Epidermal melanocyte (primary cell): Measurements from ENCODE around the gene COL25A1.
"Not testable (repeated sequence)": the region's sequence is repeated elsewhere in the genome, so short reads cannot be mapped to it uniquely, and the experiment has no call there.

ENCODE experiments used
- DNase-seq: peaks from one replicate; pipeline ENCODE4 v3.0.0; 2011; ENCODE audit warnings: low spot score; ENCODE audit not compliant: insufficient read length

The COL25A1 gene

DNA sequence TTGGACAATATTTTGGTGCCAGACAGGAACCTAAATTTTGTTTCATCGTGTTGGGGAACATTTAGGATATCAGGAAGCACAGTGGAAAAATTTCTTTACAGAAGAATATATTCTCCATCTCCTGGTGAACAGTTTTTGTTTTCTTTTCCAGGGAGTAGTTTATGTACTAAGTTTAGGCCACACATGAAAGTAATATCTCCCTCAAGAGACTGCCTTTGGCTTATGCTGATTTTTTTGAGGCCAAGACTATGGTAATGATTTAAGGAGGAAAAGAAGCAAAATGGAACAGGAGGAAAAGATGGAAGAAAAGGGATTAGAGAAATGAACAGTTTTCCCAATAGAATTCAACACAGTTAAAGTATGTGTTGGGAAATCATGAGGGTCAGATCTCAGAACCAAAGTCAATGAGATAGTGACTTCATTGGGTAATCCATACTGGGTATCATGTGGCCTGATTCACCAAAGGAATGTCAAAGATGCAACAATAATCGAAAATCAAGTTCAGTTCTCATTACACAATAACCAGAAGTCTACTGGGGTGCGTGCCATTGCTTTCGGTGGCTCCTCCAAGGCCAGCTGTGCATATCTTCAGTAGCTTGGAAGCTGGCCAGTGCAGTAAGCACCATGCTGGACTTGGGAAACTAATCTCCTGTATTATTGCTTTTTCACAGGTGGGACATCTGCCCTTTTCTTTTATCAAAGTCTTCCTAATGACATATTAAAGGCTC is 234.8 kb downstream of the COL25A1 start:
- DNase-seq: no peak

DNA sequence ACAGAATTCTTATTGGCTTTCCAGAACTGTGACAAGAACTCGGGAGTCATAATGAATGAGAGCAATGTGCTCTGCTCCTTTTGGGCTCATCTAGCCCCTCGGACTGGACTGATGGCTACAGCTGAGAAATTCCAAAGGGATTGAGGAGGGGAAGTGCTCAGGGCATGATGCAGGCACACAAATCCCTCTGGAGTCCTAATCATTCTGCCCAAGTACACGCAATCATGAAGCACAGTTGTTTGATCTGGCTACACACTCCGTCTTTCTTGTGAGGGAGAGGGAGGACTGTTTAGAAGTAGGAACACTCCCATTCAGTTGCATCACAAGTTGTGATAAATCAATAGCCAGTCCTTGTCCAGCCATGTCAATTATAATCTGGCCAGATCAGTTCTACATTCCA is 237.5 kb downstream of the COL25A1 start:
- DNase-seq: no peak

DNA sequence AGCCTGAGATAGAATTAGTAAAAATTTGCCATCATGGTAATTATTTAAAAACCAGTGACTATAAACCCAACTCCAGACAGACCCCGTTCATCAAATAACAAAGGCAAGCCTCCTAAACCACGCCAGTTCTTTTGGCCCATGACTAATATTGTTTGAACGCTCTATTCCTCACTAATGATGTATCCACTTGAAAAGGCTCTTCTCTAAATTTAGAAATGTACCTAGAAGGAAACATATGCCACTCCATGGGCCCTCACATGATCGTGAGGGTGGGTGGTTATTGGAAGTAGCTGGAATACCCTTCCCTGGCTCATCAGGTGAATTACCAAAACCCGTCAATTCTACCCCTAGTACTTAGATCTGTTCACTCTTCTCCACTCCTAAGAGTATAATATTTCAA is 249.2 kb downstream of the COL25A1 start:
- no peak for DNase-seq

DNA sequence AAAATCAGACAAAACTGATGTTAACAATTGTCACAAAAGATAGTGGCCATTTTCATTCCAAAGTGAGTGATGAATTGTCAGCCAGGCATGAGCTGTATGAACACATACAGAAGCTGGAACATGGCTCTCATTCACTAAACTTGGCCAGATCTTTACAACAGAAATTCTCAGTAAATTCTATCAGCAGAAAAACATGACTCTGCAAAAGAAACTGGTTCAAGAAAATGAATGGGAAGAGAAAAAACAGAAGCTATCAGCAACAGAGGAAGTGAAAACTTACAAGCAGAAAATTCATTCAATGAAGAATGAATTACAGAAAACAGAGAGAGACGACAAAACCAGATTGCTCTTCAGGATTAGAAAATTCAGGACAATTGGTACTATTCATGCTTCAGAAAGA is 249.6 kb downstream of the COL25A1 start:
- no peak for DNase-seq

DNA sequence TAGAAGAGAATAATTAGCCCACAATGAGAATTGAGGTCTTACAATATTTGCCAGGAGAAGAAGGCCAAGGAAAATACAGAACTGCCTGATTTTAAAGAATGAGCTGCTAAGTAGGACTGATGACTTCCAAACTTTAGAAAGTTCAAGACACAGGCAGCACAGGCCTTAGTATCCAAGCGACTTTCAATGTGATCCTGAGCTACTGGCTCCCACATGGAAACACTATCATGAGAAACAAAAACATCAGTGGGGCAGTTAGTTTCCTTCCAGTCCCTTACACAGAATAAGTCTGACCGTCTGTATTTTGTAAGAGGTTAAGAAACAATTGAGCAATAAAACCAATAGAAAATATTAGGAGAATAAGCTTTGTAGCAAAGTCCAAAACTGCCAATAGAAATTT is 251.4 kb downstream of the COL25A1 start:
- DNase-seq: no peak

DNA sequence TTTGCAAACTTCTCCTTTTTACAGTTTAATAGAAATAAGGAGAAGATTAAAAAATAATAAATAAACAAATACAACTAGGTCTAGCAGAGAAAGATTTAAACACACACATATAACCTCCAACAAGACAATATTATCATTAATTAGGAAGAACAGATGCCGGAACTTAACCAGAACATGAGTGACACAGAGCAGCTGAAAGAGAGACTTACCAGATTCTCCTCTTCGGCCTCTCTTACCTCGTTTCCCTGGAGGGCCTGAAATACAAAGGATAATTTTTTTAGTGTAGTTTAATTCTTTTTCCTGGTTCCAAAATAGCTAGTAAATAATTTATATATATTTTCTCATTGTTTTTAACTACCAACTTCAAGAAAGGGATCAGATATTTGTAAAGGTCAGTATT is 252.5 kb downstream of the COL25A1 start:
- no peak for DNase-seq

DNA sequence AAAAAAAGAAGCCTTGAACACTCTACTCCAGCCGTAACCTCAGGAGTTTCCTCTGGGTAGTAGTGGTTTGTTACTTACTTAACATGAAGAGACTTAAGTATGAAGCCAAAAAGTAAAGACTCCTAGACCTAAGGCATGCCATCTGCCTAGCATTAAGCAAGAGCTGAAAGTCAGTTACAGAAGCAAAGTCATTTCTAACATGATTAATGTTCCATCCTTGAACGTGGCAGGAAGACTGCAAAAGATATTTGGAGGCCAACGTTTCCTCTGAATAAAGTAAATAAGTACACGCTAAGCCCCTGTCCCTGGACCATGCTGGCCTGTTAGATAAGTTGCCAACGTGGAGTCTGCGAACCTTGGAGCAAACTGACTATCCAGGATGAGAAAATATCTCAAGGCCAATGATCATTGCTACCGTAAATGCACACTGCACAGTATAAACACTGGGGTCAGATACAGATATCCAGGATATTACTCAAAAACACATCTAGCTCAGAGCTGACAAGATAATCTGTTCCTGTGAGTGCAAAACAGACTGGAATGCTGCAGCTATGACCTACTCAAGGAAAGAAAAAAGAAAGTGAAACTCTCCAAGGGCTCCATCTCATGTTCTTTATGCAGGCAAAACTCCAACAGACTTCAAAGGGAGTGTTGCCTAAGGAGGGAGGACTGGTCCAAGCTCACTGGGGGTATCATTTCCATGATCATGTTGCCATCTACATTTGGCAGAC is 255.8 kb downstream of the COL25A1 start:
- no peak for DNase-seq

DNA sequence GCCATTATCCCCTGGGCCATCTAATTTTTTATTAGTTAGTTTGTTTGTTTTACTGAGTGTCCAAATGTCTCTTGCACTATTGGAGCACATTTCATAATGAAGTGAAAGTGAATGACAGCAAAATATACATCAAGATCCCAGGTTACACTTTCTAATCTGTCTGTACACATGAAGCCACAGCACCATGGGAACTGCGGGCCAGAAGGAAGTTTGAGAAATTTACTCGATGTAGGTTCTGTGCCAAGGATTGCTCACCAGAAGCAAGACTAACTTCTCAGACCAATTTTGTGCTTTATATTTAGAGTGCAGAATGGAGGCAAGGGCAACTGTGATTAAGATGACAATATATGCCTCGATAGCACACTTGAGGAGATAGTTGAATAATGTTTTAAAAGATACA is 258.0 kb downstream of the COL25A1 start:
- no peak for DNase-seq

DNA sequence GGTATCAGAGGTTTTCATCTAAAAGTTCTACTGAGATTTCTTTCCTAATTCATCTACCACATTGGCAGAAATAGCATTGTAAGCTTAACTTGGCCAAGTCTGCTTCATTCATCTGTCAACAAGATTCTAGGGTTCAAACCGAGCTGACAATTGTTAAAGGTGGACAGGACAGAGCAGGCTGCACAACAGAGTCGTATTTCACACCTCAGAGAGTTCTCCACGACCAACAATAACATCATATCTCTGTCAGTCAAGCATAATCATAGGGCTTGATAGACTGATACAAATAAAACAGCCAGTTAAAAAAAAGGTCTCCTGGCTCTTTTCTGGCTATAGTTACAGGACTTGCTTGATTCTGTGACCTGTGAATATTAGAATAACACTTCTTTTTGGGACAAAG is 259.2 kb downstream of the COL25A1 start:
- DNase-seq: no peak

DNA sequence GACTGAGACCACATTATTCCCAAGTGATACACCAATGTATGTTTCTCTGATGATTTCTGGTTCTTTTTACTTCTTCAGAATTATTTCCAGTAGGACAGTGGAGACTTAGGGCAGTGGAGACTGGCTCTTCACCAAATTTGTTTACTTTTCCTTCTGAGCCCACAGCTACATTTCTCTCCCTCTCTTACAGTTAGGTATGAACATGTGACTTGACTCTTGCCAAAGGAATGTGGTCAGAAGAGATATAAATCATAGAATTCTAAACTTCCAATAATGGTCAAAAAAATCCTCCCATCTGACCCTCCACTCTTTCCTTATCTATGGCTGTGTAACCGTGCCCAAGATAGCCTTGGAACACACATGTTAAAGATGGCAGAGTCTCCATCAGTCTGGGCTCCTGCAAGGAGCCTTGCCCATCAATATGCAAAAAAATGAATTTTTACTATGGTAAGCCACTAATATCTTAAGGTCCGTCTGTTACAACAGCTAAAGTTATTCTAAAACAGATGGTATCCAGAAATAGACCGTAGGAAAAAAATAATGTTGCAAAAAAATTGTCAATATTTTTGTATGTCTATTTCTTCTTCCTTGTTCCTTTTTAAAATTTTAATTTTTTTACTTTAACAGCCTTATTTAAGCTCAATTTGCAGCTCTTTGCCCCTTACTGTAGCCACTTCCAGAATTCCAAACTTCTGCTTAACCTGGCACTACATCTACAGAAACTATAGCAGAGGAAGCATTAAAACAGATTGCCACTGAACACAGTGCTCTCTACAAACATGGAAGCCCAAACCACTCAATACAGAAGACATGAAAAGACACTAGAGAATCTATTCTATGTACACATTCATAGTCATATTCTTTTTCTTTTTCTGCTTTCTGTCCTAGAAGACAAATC is 260.7 kb downstream of the COL25A1 start:
- no peak for DNase-seq

DNA sequence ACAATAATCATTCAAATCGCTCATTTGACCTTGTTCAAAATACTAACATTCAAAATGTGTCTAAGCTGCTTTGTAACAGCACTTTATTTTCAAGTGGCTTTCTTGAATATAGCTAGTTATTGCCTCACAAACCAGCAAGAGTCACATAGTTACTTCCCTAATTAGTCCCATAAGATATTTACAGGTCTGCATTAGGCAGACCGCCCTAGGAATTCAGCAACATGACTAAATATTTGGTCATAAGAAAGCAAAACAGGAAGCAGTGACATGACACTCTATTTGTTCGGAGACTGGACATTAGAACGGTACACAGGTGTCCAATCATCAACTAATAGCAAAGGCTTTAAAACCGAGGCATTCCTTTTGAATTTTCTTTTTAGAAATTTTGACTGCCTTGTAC is 262.0 kb downstream of the COL25A1 start:
- no peak for DNase-seq

DNA sequence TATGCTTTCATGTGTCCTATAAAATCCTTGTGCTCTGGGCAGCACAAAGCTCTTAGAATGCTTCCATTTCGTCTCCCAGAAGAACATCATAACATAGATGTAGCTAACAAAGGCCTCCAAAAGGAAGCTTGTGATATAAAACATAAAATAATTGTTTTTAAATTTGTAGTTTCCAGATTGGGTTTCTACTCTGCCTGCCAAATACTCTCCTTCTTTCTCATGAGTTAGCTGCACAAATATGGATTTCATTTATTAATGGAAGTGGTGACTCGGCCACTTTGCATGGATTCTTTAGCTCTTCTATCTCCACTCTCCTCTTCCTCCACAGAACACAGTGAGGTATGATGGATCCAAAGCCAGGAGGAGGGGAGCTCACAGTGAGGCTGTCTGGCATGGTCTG is 265.4 kb downstream of the COL25A1 start:
- no peak for DNase-seq

DNA sequence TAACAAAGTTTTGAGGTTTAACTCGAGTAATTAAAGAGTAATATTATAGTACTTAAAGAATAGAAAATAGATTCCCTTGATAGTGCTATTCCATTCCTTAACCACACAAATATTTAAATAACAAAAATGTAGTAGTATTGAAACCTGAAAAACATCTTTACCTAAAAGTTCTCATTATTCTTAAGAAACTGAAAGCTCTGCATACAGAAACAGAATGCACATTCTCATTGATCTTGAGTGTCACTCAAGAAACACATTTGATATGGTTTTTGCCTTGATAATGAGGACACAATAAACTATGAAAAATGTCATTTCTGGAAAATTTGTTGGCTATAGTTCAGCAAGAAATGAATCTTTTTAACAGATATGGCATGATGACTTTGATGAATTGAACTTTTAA is 268.5 kb downstream of the COL25A1 start:
- no peak for DNase-seq

DNA sequence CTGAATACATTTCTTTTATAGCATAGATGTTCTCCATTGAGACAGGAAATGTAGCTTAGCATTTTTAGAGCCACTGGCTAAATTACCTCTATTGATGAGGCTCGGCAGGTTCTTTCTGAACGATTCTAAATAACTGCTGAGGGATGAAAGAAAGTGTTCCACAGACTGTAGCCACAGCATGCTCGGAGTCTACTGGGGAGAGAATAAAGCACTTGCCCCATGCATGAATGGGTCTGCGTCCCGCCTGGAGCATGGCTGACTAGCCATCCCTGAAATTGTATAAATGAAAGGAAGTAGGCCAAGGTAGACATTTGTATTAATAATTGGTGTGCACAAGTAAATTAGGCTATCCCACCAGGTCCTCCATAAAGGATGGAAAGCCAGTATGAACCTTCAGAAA is 269.8 kb downstream of the COL25A1 start:
- no peak for DNase-seq

DNA sequence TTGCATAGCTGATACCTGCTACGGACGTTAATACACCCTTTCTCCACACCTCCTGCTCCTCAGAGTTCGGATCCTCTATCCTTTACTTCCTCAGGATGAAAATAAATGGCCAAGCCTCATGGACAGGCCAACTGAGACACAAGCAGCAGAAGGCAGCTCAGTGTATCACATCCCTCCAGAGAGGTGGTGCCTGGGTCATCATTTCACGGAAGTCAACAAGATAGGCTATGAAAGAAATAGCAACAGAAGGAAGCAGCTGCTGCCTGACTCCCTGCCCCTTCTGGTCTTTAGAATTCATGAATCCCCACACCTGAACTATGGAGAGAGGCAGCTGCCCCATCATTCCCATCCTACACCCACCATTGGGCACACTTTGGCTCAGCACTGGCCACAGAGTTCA is 272.5 kb downstream of the COL25A1 start:
- DNase-seq: no peak

DNA sequence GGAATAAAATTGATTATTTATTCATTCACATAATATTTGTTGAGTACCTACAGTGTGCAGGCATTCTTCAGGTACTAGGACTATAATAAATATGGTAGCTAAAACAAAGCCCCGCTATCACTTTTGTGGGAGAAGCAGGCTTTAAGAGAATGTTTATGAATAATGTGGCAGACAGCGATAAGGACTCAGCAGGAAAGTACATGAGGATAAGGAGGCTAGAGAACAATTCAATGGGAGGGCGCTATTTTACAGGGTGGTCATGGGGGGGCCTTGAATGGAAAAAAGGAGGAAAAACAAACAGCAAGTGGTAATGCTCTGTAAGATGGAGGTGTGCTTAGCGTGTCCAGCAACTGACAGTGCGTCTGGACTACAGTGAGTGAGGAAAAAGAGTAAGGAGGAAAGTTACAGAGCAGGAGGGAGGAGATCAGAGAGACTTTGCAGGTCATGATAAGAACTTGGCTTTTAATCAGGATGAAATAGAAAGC is 275.4 kb downstream of the COL25A1 start:
- DNase-seq: no peak

DNA sequence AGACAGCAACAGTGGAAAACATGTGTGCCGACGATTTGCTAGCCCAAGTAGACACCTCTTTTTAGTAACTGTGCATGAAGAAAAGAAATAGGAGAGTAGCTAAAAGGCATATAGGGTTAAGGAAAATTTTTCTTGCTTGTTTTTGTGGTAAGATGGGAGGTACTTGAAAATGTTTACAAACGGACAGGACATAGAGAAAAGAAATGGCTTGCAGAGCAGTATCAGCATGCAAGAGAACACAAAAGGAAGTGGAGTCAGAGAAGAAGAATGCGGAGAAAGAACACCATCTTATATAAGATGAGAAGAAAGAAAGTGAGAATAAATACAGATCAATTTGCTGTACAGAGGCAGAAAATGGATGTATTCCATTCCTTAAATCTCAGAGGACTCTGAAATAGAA is 275.9 kb downstream of the COL25A1 start:
- no peak for DNase-seq

DNA sequence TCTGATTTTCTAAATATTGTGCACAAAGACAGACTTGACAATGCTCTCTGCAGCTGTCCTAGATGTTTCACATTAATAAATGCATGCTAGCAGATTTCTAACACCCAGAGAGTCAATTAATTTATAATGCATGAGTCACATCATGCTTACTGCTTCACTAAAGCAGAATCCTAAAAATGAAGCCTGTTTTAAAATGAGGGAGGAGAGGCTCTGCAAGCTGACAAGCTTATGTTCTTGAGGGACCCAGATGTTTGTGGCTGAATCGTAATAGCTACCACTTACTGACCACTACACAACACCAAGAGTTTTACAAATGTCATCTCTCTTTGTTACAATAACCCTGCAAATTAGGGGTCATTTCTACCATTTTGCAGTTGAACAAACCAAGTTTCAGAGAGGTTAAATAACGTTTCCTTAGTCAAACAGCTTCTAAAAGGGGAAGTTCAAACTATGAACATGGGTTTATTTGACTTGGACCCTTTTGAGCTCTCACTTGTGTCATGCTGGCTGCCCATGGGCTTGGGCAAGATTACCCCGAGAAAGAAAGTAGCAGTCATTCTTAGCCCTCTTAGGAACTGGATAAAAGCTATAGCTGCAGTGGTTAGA is 276.9 kb downstream of the COL25A1 start:
- DNase-seq: no peak

DNA sequence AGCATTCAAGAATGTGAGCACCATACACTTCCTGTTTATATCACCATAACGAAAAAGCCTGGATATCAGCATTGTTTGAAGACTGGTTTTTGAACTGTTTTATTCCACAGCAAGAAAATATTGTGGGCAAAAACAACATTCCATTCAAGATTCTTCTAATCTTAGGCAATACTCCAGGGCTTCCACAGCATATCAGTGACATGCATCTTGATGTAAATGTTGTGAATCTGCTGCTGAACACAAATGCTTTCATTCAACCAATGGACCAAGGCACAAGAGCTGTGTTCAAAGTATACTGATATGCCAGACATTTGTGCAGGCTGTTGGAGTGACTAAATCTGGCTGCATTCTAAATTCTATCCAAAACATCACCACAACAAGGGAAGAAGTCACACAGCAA is 279.5 kb downstream of the COL25A1 start:
- DNase-seq: no peak

DNA sequence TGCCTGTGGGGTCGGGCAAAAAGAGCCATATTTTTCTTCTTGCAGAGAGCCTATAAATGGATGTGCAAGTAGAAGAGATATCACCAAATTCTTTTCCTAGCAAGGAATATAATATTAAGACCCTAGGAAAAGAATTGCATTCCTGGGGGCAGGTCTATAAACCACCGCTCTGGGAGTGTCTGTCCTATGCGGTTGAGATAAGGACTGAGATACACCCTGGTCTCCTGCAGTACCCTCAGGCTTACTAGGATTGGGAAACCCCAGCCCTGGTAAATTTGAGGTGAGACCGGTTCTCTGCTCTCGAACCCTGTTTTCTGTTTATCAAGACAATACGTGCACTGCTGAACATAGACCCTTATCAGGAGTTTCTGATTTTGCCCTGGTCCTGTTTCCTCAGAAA is 280.8 kb downstream of the COL25A1 start:
- DNase-seq: not testable (repeated sequence)

DNA sequence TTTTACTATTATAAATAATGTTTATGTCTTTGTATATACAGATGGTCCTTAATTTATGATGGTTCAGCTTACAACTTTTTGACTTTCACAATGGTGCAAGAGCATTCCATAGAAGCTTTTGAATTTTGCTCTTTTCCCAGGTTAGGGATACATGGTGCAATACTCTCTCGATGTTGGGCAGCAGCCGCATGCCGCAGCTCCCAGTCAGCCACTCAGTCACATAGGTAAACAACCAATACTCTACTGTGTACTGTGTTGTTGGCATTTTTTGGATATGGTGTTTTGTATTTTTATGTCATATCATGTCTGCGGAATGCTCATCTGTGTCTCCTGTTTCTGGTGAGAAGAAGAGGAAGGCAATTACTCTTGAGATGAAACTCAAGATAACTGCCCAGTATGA is 281.6 kb downstream of the COL25A1 start:
- DNase-seq: no peak

DNA sequence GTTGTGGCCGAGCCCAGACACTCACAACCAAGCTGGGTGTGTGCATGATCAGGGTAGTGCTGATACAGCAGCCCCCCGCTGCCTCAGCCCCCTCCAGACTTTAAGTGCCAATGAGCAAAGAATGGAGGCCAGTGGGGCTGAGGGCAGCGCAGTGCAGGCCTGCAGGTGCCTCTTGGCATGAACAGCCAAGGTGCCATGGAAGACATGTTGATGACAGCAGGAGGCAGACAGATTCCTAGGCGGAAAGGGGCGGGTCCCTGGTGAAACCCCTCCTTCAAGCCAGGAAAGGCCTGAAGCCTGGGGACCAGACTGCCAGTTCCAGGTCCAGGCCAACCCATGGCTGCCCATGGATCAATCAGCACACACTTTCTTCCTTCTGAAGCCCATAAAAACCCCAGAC is 286.3 kb downstream of the COL25A1 start:
- no peak for DNase-seq
